Neural cell (in vitro differentiated cells): ENCODE data around the gene CEL. TPM values are rescaled to one million over a fixed set of nuclear protein-coding genes. Genes with fewer than 3 reads are reported as not detected.

Experiments
- H2AFZ ChIP-seq: fragments of 200-600, 300-800 bp; sonication (generic), shearing (Covaris generic); 2 replicates; pipeline ENCODE4 v1.6.0; 2014; ENCODE audit warnings: low read depth, mild to moderate bottlenecking, antibody characterized with exemption, low read length, moderate library complexity
- H3F3A ChIP-seq: fragments of 200-600 bp; shearing (Covaris generic); 2 replicates; pipeline ENCODE4 v1.6.1; 2016; ENCODE audit warnings: mild to moderate bottlenecking, moderate library complexity, mixed read lengths, antibody characterized with exemption, low read length; ENCODE audit not compliant: insufficient read depth, poor library complexity, severe bottlenecking
- H3K27ac ChIP-seq: fragments of 200-600, 300-800 bp; sonication (generic), shearing (Covaris generic); 2 replicates; pipeline ENCODE4 v1.5.1; 2014; ENCODE audit warnings: mild to moderate bottlenecking, low read length, moderate library complexity
- H3K27me3 ChIP-seq: fragments of 300-800, 200-600 bp; sonication (generic), shearing (Covaris generic); 2 replicates; pipeline ENCODE4 v1.6.0; 2014; ENCODE audit warnings: mild to moderate bottlenecking, low read depth, low read length, moderate library complexity; ENCODE audit not compliant: insufficient read depth
- H3K36me3 ChIP-seq: fragments of 300-800, 200-600 bp; sonication (generic), shearing (Covaris generic); 2 replicates; pipeline ENCODE4 v1.5.1; 2014; ENCODE audit warnings: mild to moderate bottlenecking, antibody characterized with exemption, low read length, moderate library complexity; ENCODE audit not compliant: insufficient read depth
- H3K4me2 ChIP-seq: fragments of 300-800, 200-600 bp; sonication (generic), shearing (Covaris generic); 2 replicates; pipeline ENCODE4 v1.6.0; 2014; ENCODE audit warnings: mild to moderate bottlenecking, low read length
- H3K4me3 ChIP-seq: fragments of 300-800, 200-600 bp; sonication (generic), shearing (Covaris generic); 2 replicates; pipeline ENCODE4 v1.5.1; 2014; ENCODE audit warnings: mild to moderate bottlenecking, low read length, moderate library complexity
- H3K79me2 ChIP-seq: fragments of 200-600 bp; shearing (Covaris generic); replicated peaks from 2 replicates; pipeline ENCODE4 v1.6.0; 2014; ENCODE audit warnings: mild to moderate bottlenecking, low read length, moderate library complexity; ENCODE audit not compliant: insufficient read depth
- H3K9ac ChIP-seq: fragments of 300-800, 200-600 bp; sonication (generic), shearing (Covaris generic); 2 replicates; pipeline ENCODE4 v1.6.1; 2016; ENCODE audit warnings: mild to moderate bottlenecking, low read length, mixed read lengths
- H3K9me2 ChIP-seq: fragments of 200-600 bp; shearing (Covaris generic); 2 replicates; pipeline ENCODE4 v1.6.1; 2016; ENCODE audit warnings: mild to moderate bottlenecking, low read length, mixed read lengths; ENCODE audit not compliant: insufficient read depth
- H3K9me3 ChIP-seq: fragments of 200-600, 300-800 bp; sonication (generic), shearing (Covaris generic); 2 replicates; pipeline ENCODE4 v1.6.1; 2016; ENCODE audit warnings: mild to moderate bottlenecking, mixed run types, low read length, moderate library complexity, mixed read lengths
- H4K20me1 ChIP-seq: fragments of 200-600 bp; shearing (Covaris generic); 2 replicates; pipeline ENCODE4 v1.6.1; 2016; ENCODE audit warnings: mild to moderate bottlenecking, mixed run types; ENCODE audit not compliant: insufficient read depth
- EP300 ChIP-seq: fragments of 450-650 bp; conservative IDR thresholded peaks from 2 replicates; pipeline ENCODE4 v1.6.1; 2014; ENCODE audit warnings: antibody characterized with exemption, mild to moderate bottlenecking, moderate library complexity; ENCODE audit not compliant: poor library complexity, severe bottlenecking
- EZH2 ChIP-seq: fragments of 200-600, 300-800 bp; shearing (Covaris generic), sonication (generic); IDR thresholded peaks from 2 replicates; pipeline ENCODE4 v1.6.1; 2014; ENCODE audit warnings: antibody characterized with exemption, low read length, borderline replicate concordance, mild to moderate bottlenecking; ENCODE audit not compliant: insufficient read depth, poor library complexity, severe bottlenecking
- MXI1 ChIP-seq: fragments of 450-650 bp; conservative IDR thresholded peaks from 2 replicates; pipeline ENCODE4 v1.6.1; 2014; ENCODE audit warnings: antibody characterized with exemption, mild to moderate bottlenecking; ENCODE audit not compliant: poor library complexity, severe bottlenecking
- POLR2AphosphoS5 ChIP-seq: IDR thresholded peaks from 2 replicates; pipeline ENCODE4 v1.6.1; 2012
- RAD21 ChIP-seq: fragments of 450-650 bp; conservative IDR thresholded peaks from 2 replicates; pipeline ENCODE4 v1.6.1; 2014; ENCODE audit warnings: antibody characterized with exemption, mild to moderate bottlenecking, moderate library complexity
- SMC3 ChIP-seq: fragments of 450-650 bp; conservative IDR thresholded peaks from 2 replicates; pipeline ENCODE4 v1.6.1; 2014; ENCODE audit warnings: antibody characterized with exemption, mild to moderate bottlenecking, moderate library complexity; ENCODE audit not compliant: poor library complexity
- TAF1 ChIP-seq: IDR thresholded peaks from 2 replicates; pipeline ENCODE4 v1.6.1; 2012; ENCODE audit warnings: low read depth
- polyA plus RNA-seq: library from polyadenylated mRNA; depleted of rRNA; stranded (reverse); fragments of >200 nt; gene quantifications from 2 replicates; pipeline ENCODE4 v1.2.3, GENCODE V29; 2014
- TF ChIP-seq, protein P1 (sequence below): fragments of 450-650 bp; IDR thresholded peaks from 2 replicates; pipeline ENCODE4 v1.5.1; 2014; ENCODE audit warnings: antibody characterized with exemption, mild to moderate bottlenecking, moderate library complexity; ENCODE audit not compliant: poor library complexity, severe bottlenecking
- TF ChIP-seq, protein P2 (sequence below): IDR thresholded peaks from 2 replicates; pipeline ENCODE4 v1.6.1; 2012; ENCODE audit warnings: borderline replicate concordance

Gene CEL
- polyA plus RNA-seq, 1 donor from 2014 or later = 0.95 TPM

DNA sequence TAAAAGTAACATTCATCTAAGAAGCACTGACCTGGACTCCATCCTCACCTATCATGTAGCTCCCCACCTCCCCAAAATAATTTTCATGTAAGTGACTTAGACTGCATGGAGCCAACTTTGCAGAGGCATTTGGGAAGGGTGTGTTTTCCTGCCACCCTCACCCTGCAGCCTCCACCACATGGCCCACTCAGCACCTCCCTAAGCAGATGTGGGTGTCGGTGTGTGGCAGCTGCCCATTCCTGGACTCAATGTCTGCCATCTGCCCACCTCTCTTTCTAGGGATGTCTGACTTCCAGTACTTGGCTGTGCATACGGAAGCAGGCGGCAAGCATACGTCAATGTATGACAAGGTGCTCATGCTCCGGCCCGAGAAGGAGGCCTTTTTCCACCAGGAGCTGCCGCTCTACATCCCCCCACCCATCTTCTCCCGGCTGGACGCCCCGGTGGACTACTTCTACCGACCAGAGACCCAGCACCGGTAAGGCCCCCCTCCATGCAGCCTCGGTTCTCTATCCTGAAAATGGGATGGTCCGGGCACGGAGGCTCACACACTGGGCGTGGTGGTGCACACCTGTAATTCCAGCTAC lies 18.2 kb upstream of the CEL start:
- H3K4me3 ChIP-seq = no peak overlapping the region
- no peak overlapping the region for H3K27ac ChIP-seq
- peaks cover 17% of the 10 kb centered on the region for H3K79me2 ChIP-seq
- no peaks in the 10 kb centered on the region for H3K9me3 ChIP-seq
- no peak overlapping the region for H3K4me2 ChIP-seq
- no peaks in the 10 kb centered on the region for H3K9me2 ChIP-seq
- H3F3A ChIP-seq = no peaks in the 10 kb centered on the region
- H3K27me3 ChIP-seq = no peaks in the 10 kb centered on the region
- no peak overlapping the region for H3K9ac ChIP-seq
- no peak for TF ChIP-seq EP300
- no peak for TF ChIP-seq SMC3
- no peak for TF ChIP-seq POLR2AphosphoS5
- no peak for TF ChIP-seq MXI1
- TF ChIP-seq, protein P1, sequence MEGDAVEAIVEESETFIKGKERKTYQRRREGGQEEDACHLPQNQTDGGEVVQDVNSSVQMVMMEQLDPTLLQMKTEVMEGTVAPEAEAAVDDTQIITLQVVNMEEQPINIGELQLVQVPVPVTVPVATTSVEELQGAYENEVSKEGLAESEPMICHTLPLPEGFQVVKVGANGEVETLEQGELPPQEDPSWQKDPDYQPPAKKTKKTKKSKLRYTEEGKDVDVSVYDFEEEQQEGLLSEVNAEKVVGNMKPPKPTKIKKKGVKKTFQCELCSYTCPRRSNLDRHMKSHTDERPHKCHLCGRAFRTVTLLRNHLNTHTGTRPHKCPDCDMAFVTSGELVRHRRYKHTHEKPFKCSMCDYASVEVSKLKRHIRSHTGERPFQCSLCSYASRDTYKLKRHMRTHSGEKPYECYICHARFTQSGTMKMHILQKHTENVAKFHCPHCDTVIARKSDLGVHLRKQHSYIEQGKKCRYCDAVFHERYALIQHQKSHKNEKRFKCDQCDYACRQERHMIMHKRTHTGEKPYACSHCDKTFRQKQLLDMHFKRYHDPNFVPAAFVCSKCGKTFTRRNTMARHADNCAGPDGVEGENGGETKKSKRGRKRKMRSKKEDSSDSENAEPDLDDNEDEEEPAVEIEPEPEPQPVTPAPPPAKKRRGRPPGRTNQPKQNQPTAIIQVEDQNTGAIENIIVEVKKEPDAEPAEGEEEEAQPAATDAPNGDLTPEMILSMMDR = no peak
- TF ChIP-seq RAD21 = no peak
- no peak for TF ChIP-seq TAF1
- TF ChIP-seq EZH2 = no peak
- TF ChIP-seq, protein P2, sequence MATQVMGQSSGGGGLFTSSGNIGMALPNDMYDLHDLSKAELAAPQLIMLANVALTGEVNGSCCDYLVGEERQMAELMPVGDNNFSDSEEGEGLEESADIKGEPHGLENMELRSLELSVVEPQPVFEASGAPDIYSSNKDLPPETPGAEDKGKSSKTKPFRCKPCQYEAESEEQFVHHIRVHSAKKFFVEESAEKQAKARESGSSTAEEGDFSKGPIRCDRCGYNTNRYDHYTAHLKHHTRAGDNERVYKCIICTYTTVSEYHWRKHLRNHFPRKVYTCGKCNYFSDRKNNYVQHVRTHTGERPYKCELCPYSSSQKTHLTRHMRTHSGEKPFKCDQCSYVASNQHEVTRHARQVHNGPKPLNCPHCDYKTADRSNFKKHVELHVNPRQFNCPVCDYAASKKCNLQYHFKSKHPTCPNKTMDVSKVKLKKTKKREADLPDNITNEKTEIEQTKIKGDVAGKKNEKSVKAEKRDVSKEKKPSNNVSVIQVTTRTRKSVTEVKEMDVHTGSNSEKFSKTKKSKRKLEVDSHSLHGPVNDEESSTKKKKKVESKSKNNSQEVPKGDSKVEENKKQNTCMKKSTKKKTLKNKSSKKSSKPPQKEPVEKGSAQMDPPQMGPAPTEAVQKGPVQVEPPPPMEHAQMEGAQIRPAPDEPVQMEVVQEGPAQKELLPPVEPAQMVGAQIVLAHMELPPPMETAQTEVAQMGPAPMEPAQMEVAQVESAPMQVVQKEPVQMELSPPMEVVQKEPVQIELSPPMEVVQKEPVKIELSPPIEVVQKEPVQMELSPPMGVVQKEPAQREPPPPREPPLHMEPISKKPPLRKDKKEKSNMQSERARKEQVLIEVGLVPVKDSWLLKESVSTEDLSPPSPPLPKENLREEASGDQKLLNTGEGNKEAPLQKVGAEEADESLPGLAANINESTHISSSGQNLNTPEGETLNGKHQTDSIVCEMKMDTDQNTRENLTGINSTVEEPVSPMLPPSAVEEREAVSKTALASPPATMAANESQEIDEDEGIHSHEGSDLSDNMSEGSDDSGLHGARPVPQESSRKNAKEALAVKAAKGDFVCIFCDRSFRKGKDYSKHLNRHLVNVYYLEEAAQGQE = no peak
- no peaks in the 10 kb centered on the region for H4K20me1 ChIP-seq
- H2AFZ ChIP-seq = no peak overlapping the region
- H3K36me3 ChIP-seq = no peaks in the 10 kb centered on the region

DNA sequence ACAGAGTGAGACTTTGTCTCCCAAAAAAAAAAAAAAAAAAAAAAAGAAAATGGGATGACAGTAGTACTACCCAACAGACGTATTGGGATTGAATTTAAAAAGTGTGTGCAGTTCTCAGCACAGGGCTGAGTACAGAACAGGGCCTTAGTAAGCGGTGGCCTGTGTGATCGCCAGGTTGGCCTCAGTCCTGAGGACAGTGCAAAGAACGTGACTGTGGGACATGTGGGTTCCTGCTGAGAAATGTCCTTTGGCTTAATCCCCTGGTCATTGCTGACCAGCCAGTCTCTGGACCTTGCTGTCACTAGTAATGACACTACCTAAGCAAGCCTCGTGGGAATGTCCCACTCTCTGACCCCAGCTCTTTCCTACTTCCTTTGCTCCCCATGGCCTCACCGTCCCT lies 17.7 kb upstream of the CEL start:
- Histone ChIP-seq H4K20me1 (no peaks in the 10 kb centered on the region), H3K36me3 (no peaks in the 10 kb centered on the region), H3K27me3 (no peaks in the 10 kb centered on the region)

DNA sequence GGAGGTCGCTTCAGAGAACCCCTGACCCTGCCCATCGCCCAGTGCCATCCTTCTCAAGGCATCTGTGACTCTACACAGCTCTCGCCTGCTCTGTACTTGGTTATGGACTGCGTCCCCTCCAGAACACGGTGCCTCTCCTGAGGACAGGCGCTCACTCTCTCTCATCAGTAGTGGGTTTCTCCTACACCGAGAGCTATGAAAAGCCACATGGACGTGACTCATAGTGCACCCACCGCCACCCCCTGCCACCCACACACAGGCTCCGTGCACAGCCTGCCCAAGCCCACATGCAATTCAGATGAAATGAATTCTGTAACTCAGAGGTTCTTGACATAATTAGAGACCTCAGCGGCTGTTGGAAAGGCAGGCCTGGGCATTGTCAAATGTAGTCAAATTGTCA lies 17.1 kb upstream of the CEL start:
- TF ChIP-seq SMC3 (no peak), MXI1 (no peak), RAD21 (no peak), TAF1 (no peak), EP300 (no peak), POLR2AphosphoS5 (no peak), EZH2 (no peak)
- TF ChIP-seq, protein P1 = no peak
- TF ChIP-seq, protein P2 = no peak
- Histone ChIP-seq H3K27ac (no peak overlapping the region), H2AFZ (no peak overlapping the region), H3K36me3 (no peaks in the 10 kb centered on the region), H3K27me3 (no peaks in the 10 kb centered on the region), H3K9ac (no peak overlapping the region), H4K20me1 (no peaks in the 10 kb centered on the region), H3K79me2 (peaks cover 7% of the 10 kb centered on the region), H3F3A (no peaks in the 10 kb centered on the region), H3K4me3 (no peak overlapping the region), H3K4me2 (no peak overlapping the region), H3K9me3 (no peaks in the 10 kb centered on the region), H3K9me2 (no peaks in the 10 kb centered on the region)

More for the DNA sequence above, 17.7 kb upstream of the CEL start:
- Histone ChIP-seq H3K9me3 (no peaks in the 10 kb centered on the region), H3K9ac (no peak overlapping the region), H3K79me2 (peaks cover 12% of the 10 kb centered on the region), H3K9me2 (no peaks in the 10 kb centered on the region), H2AFZ (no peak overlapping the region), H3K4me3 (no peak overlapping the region), H3K27ac (no peak overlapping the region), H3F3A (no peaks in the 10 kb centered on the region), H3K4me2 (no peak overlapping the region)
- no peak for TF ChIP-seq EP300
